Measurements from ENCODE around the gene PRKCB. TPM values are rescaled to one million over a fixed set of nuclear protein-coding genes. Genes with fewer than 3 reads are reported as not detected.

Gene PRKCB
- total and polyA plus RNA-seq, 2 of the 8 experiments (the other 6 are each of a cell fraction or from before 2014, with no cell fraction given), result 7.1 to 12.1 TPM

GRCh38 chr16:24077292-24077691, 241.5 kb downstream of the PRKCB start (continued):
- TF ChIP-seq, protein P1, sequence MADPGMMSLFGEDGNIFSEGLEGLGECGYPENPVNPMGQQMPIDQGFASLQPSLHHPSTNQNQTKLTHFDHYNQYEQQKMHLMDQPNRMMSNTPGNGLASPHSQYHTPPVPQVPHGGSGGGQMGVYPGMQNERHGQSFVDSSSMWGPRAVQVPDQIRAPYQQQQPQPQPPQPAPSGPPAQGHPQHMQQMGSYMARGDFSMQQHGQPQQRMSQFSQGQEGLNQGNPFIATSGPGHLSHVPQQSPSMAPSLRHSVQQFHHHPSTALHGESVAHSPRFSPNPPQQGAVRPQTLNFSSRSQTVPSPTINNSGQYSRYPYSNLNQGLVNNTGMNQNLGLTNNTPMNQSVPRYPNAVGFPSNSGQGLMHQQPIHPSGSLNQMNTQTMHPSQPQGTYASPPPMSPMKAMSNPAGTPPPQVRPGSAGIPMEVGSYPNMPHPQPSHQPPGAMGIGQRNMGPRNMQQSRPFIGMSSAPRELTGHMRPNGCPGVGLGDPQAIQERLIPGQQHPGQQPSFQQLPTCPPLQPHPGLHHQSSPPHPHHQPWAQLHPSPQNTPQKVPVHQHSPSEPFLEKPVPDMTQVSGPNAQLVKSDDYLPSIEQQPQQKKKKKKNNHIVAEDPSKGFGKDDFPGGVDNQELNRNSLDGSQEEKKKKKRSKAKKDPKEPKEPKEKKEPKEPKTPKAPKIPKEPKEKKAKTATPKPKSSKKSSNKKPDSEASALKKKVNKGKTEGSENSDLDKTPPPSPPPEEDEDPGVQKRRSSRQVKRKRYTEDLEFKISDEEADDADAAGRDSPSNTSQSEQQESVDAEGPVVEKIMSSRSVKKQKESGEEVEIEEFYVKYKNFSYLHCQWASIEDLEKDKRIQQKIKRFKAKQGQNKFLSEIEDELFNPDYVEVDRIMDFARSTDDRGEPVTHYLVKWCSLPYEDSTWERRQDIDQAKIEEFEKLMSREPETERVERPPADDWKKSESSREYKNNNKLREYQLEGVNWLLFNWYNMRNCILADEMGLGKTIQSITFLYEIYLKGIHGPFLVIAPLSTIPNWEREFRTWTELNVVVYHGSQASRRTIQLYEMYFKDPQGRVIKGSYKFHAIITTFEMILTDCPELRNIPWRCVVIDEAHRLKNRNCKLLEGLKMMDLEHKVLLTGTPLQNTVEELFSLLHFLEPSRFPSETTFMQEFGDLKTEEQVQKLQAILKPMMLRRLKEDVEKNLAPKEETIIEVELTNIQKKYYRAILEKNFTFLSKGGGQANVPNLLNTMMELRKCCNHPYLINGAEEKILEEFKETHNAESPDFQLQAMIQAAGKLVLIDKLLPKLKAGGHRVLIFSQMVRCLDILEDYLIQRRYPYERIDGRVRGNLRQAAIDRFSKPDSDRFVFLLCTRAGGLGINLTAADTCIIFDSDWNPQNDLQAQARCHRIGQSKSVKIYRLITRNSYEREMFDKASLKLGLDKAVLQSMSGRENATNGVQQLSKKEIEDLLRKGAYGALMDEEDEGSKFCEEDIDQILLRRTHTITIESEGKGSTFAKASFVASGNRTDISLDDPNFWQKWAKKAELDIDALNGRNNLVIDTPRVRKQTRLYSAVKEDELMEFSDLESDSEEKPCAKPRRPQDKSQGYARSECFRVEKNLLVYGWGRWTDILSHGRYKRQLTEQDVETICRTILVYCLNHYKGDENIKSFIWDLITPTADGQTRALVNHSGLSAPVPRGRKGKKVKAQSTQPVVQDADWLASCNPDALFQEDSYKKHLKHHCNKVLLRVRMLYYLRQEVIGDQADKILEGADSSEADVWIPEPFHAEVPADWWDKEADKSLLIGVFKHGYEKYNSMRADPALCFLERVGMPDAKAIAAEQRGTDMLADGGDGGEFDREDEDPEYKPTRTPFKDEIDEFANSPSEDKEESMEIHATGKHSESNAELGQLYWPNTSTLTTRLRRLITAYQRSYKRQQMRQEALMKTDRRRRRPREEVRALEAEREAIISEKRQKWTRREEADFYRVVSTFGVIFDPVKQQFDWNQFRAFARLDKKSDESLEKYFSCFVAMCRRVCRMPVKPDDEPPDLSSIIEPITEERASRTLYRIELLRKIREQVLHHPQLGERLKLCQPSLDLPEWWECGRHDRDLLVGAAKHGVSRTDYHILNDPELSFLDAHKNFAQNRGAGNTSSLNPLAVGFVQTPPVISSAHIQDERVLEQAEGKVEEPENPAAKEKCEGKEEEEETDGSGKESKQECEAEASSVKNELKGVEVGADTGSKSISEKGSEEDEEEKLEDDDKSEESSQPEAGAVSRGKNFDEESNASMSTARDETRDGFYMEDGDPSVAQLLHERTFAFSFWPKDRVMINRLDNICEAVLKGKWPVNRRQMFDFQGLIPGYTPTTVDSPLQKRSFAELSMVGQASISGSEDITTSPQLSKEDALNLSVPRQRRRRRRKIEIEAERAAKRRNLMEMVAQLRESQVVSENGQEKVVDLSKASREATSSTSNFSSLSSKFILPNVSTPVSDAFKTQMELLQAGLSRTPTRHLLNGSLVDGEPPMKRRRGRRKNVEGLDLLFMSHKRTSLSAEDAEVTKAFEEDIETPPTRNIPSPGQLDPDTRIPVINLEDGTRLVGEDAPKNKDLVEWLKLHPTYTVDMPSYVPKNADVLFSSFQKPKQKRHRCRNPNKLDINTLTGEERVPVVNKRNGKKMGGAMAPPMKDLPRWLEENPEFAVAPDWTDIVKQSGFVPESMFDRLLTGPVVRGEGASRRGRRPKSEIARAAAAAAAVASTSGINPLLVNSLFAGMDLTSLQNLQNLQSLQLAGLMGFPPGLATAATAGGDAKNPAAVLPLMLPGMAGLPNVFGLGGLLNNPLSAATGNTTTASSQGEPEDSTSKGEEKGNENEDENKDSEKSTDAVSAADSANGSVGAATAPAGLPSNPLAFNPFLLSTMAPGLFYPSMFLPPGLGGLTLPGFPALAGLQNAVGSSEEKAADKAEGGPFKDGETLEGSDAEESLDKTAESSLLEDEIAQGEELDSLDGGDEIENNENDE (IDR thresholded peaks at IDR 0.05; ENCODE audit: insufficient replicate concordance, low read length), result no peak
- no peak for TF ChIP-seq GABPA (IDR thresholded peaks at IDR 0.05; ENCODE audit: borderline replicate concordance, insufficient read depth, low read length)
- TF ChIP-seq YY1 (IDR thresholded peaks at IDR 0.05; ENCODE audit: low read depth, low read length), result no peak
- TF ChIP-seq CTBP2 (IDR thresholded peaks at IDR 0.05; ENCODE audit: borderline replicate concordance, insufficient read depth, insufficient read length, low read length), result no peak
- TF ChIP-seq POLR2AphosphoS5 (IDR thresholded peaks at IDR 0.05; ENCODE audit: low read depth, low read length), result no peak
- TF ChIP-seq SRF (IDR thresholded peaks at IDR 0.05; ENCODE audit: low read depth, low read length), result no peak
- TF ChIP-seq EGR1 (IDR thresholded peaks at IDR 0.05; ENCODE audit: borderline replicate concordance, low read depth, low read length), result no peak
